ENCODE data around the gene DNAJC8.
A peak's percentile ranks its signal among the peaks of the same experiment; 100 is the strongest.

The DNAJC8 gene

GRCh38 chr1:28200234-28200873, 32.5 kb downstream of the DNAJC8 start:
- Histone ChIP-seq H3K36me3 (ENCODE audit: control insufficient read depth in 2 of 2, insufficient read depth in 1 of 2, low read length in 2 of 2) (peaks cover 42 to 74% of the 10 kb centered on the region in 2 experiments), H3K4me3 (ENCODE audit: low read depth, low read length) (no peak overlapping the region), H3K27ac (ENCODE audit: extremely low read depth, low read depth, low read length) (no peak overlapping the region), H3K9me3 (ENCODE audit: control insufficient read depth, insufficient read depth, low read depth, low read length) (no peaks in the 10 kb centered on the region), H3K4me1 (ENCODE audit: control insufficient read depth, insufficient read depth, low read length) (peaks cover 7% of the 10 kb centered on the region; the same call in 1 of the 2 replicates)
- CTCF ChIA-PET, result no interaction called here
- TF ChIP-seq ZNF664 (tag by site-specific recombination; IDR thresholded peaks at IDR 0.05) (peak; percentile 46; the same call in 1 of the 2 replicates), ZNF391 (tag by site-specific recombination; IDR thresholded peaks at IDR 0.05; ENCODE audit: borderline replicate concordance, low read depth) (no peak)
- POLR2A ChIA-PET, result no interaction called here

DNA sequence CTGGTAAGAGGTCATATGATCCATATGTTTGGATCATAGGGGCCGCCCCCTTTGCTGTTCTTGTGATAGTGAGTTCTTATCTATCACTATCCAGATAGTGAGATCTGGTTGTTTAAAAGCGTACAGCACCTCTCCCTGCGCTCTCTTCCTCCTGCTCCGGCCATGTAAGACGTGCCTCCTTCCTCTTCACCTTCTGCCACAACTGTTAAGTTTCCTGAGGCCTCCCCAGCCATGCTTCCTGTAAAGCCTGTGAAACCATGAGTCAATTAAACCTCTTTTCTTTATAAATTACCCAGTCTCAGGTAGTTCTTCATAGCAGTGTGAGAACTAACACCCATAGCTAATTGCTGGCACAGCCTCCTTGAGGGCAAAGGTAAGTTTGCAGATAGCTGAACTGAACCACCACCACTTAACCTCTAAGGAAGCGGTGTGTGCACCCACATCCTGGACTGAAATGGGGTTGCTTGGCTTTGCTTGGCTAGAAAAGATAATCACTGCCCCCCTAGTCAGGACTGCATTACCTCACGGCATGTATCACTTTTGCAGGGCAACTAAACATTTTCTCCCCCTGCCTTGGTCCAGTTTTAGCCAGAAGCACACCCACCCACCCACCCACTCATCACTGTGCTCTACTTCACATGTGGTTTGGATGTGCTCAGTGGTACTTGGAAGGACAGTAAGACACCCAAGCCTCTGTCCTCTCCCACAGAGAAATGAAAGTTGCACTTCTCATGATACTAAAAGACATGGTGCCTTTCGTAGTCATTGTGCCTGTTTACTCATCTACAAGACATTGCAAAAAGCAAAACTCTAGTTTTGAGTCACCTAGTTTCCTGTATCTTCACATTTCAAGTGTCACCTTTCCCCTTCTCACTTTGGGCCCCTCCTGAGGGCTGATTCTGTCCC, 33.2 kb downstream of the DNAJC8 start:
- Histone ChIP-seq H3K36me3 (ENCODE audit: control insufficient read depth in 2 of 2, insufficient read depth in 1 of 2, low read length in 2 of 2) (peaks cover 34 to 66% of the 10 kb centered on the region in 2 experiments), H3K9me3 (ENCODE audit: control insufficient read depth, insufficient read depth, low read depth, low read length) (no peaks in the 10 kb centered on the region), H3K4me1 (ENCODE audit: control insufficient read depth, insufficient read depth, low read length) (peaks cover 7% of the 10 kb centered on the region; the same call in 1 of the 2 replicates), H3K27ac (ENCODE audit: extremely low read depth, low read depth, low read length) (no peak overlapping the region), H3K4me3 (ENCODE audit: low read depth, low read length) (no peak overlapping the region)
- ChIA-PET POLR2A (no interaction called here), CTCF (interaction anchor here (0.9 kb wide), 1 partner anchor 10 kb away, joined by 3 read pairs; no protein-coding TSS in a partner anchor)
- TF ChIP-seq MEIS1 (CRISPR knock-in tag; IDR thresholded peaks at IDR 0.05; ENCODE audit: borderline replicate concordance) (no peak), ZNF433 (tag by site-specific recombination; IDR thresholded peaks at IDR 0.05; ENCODE audit: low read depth) (no peak), ZNF654 (tag by site-specific recombination; IDR thresholded peaks at IDR 0.05; ENCODE audit: low read depth) (no peak)
- TF ChIP-seq, protein P1, sequence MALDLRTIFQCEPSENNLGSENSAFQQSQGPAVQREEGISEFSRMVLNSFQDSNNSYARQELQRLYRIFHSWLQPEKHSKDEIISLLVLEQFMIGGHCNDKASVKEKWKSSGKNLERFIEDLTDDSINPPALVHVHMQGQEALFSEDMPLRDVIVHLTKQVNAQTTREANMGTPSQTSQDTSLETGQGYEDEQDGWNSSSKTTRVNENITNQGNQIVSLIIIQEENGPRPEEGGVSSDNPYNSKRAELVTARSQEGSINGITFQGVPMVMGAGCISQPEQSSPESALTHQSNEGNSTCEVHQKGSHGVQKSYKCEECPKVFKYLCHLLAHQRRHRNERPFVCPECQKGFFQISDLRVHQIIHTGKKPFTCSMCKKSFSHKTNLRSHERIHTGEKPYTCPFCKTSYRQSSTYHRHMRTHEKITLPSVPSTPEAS (tag by site-specific recombination; IDR thresholded peaks at IDR 0.05), result no peak

- H3K27ac ChIP-seq (ENCODE audit: extremely low read depth, low read depth, low read length), result no peak overlapping the region
- POLR2A ChIA-PET, result no interaction called here
- CTCF ChIA-PET, result interaction anchor here (0.6 to 3.6 kb wide), 3 partner anchors 11 to 106 kb away, joined by 5 to 18 read pairs (median 15); no protein-coding TSS in a partner anchor
- peaks cover 22 to 55% of the 10 kb centered on the region in 2 experiments for H3K36me3 ChIP-seq (ENCODE audit: control insufficient read depth in 2 of 2, insufficient read depth in 1 of 2, low read length in 2 of 2)
- TF ChIP-seq ZNF623 (tag by site-specific recombination; IDR thresholded peaks at IDR 0.05) (peak; percentile 94), ZNF335 (tag by site-specific recombination; conservative IDR thresholded peaks at IDR 0.05) (no peak), MZF1 (tag by site-specific recombination; IDR thresholded peaks at IDR 0.05; ENCODE audit: borderline replicate concordance) (no peak), ZNF837 (tag by site-specific recombination; IDR thresholded peaks at IDR 0.05) (no peak), ZNF341 (tag by site-specific recombination; IDR thresholded peaks at IDR 0.05; ENCODE audit: low read depth) (no peak), ZNF10 (tag by site-specific recombination; IDR thresholded peaks at IDR 0.05) (no peak), PRDM1 (tag by site-specific recombination; IDR thresholded peaks at IDR 0.05) (peak; percentile 47)
- peaks cover 7% of the 10 kb centered on the region; the same call in 1 of the 2 replicates for H3K4me1 ChIP-seq (ENCODE audit: control insufficient read depth, insufficient read depth, low read length)
- H3K9me3 ChIP-seq (ENCODE audit: control insufficient read depth, insufficient read depth, low read depth, low read length), result no peaks in the 10 kb centered on the region
- H3K4me3 ChIP-seq (ENCODE audit: low read depth, low read length), result no peak overlapping the region
Observed at GRCh38 chr1:28197682-28198415, 35.0 kb downstream of the DNAJC8 start.

DNA sequence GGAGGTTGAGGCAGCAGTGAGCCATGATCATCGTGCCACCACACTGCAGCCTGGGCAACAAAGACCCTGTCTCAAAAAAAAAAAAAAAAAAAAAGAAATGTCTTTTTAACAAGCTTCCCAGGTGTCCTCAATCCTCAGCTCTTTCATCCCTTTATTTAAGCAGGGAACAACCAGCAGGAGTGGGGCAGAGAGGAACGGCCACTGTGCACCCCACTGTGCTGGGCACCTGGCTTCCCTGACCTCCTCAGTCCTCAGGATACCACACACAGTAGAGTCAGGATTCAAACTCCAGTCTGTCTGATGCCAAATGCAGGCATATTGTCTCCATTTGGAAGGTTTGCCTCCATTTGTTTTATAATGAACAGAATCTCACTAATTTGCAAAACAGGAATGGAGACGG, 36.5 kb downstream of the DNAJC8 start:
- no peaks in the 10 kb centered on the region for H3K9me3 ChIP-seq (ENCODE audit: control insufficient read depth, insufficient read depth, low read depth, low read length)
- no peak overlapping the region for H3K27ac ChIP-seq (ENCODE audit: extremely low read depth, low read depth, low read length)
- no peak overlapping the region for H3K4me3 ChIP-seq (ENCODE audit: low read depth, low read length)
- POLR2A ChIA-PET, result interaction anchor here (0.6 to 0.7 kb wide), 3 partner anchors 237 to 962 kb away, joined by 3 read pairs; partner anchors contain the start of gene XKR8
- H3K36me3 ChIP-seq (ENCODE audit: control insufficient read depth in 2 of 2, insufficient read depth in 1 of 2, low read length in 2 of 2), result peaks cover 18 to 44% of the 10 kb centered on the region in 2 experiments
- CTCF ChIA-PET, result interaction anchor here (0.6 to 3.6 kb wide), 6 partner anchors 9 to 844 kb away, joined by 3 to 18 read pairs (median 6); partner anchors contain the start of gene PTAFR
- H3K4me1 ChIP-seq (ENCODE audit: control insufficient read depth, insufficient read depth, low read length), result peaks cover 7% of the 10 kb centered on the region; the same call in 1 of the 2 replicates
- TF ChIP-seq ZNF214 (tag by site-specific recombination; IDR thresholded peaks at IDR 0.05; ENCODE audit: borderline replicate concordance) (no peak), GLI4 (tag by site-specific recombination; IDR thresholded peaks at IDR 0.05) (no peak), ZNF514 (tag by site-specific recombination; IDR thresholded peaks at IDR 0.05) (no peak), ZNF404 (tag by site-specific recombination; IDR thresholded peaks at IDR 0.05) (no peak), ZNF785 (tag by site-specific recombination; IDR thresholded peaks at IDR 0.05) (no peak), MYNN (tag by site-specific recombination; IDR thresholded peaks at IDR 0.05; ENCODE audit: borderline replicate concordance) (no peak), ZNF146 (tag by site-specific recombination; IDR thresholded peaks at IDR 0.05) (no peak), SCRT1 (tag by site-specific recombination; IDR thresholded peaks at IDR 0.05; ENCODE audit: borderline replicate concordance) (no peak), ZBTB21 (tag by site-specific recombination; IDR thresholded peaks at IDR 0.05) (no peak), ZNF335 (tag by site-specific recombination; conservative IDR thresholded peaks at IDR 0.05) (no peak), KLF1 (tag by site-specific recombination; IDR thresholded peaks at IDR 0.05) (no peak), ZNF248 (tag by site-specific recombination; IDR thresholded peaks at IDR 0.05) (no peak)
